ENCODE results near the gene ACOT8.
A peak's percentile ranks its signal among the peaks of the same experiment; 100 is the strongest.
"Not testable (repeated sequence)": the region's sequence is repeated elsewhere in the genome, so short reads cannot be mapped to it uniquely, and the experiment has no call there.

The ACOT8 gene

GRCh38 chr20:45829673-45830106 lies 27.5 kb downstream of the ACOT8 start:
- DNase-seq: not testable (repeated sequence)

GRCh38 chr20:45828589-45828988 lies 28.6 kb downstream of the ACOT8 start:
- DNase-seq: no peak

- no peak for DNase-seq
Measured at GRCh38 chr20:45827712-45828111, 29.5 kb downstream of the ACOT8 start.

GRCh38 chr20:45827030-45827652 lies 30.1 kb downstream of the ACOT8 start, which contains the start of gene TNNC2:
TNNC2 (minus strand) TSS chr20:45827312; CDS start chr20:45827248, 64 bp downstream.
- no peak for DNase-seq

- peak in 6 of 56 donors; percentile 12 to 32 (median 16) for DNase-seq
Measured at GRCh38 chr20:45826381-45827019, 30.7 kb downstream of the ACOT8 start.

- DNase-seq: peak in 3 of 56 donors; percentile 12 to 19 (median 17)
Measured at GRCh38 chr20:45823949-45824835, 33.0 kb downstream of the ACOT8 start.

- DNase-seq: peak in 4 of 56 donors; percentile 6 to 21 (median 14)
Measured at GRCh38 chr20:45822857-45823256, 34.3 kb downstream of the ACOT8 start.

- DNase-seq: no peak
Measured at GRCh38 chr20:45821947-45822346, 35.2 kb downstream of the ACOT8 start.

GRCh38 chr20:45819466-45819865 lies 37.7 kb downstream of the ACOT8 start:
- no peak for DNase-seq

- no peak for DNase-seq
Measured at GRCh38 chr20:45818239-45818638, 39.0 kb downstream of the ACOT8 start.

- no peak for DNase-seq
Measured at GRCh38 chr20:45817376-45818194, 39.6 kb downstream of the ACOT8 start.

GRCh38 chr20:45816951-45817350 lies 40.2 kb downstream of the ACOT8 start:
- no peak for DNase-seq

GRCh38 chr20:45814314-45814713 lies 42.9 kb downstream of the ACOT8 start:
- DNase-seq: no peak

GRCh38 chr20:45813489-45813888 lies 43.7 kb downstream of the ACOT8 start:
- no peak for DNase-seq

- DNase-seq: no peak
Measured at GRCh38 chr20:45813006-45813340, 44.2 kb downstream of the ACOT8 start.

- DNase-seq: peak; percentile 79 to 99 (median 96)
Measured at GRCh38 chr20:45812157-45813005, 44.8 kb downstream of the ACOT8 start, which contains the start of gene UBE2C. UBE2C (plus strand) TSS chr20:45812644; CDS start chr20:45812696, 52 bp downstream.

GRCh38 chr20:45810191-45810970 lies 46.8 kb downstream of the ACOT8 start:
- no peak for DNase-seq

GRCh38 chr20:45801851-45802250 lies 55.3 kb downstream of the ACOT8 start:
- DNase-seq: no peak

Data from nucleus accumbens (tissue), 56 donors.